NCI-H524 treated with DMSO at 0.1 percent for 48 hours (cell line): Measurements from ENCODE around the gene HM13.
"Not testable (repeated sequence)": the region's sequence is repeated elsewhere in the genome, so short reads cannot be mapped to it uniquely, and the experiment has no call there.

ENCODE experiments used
- DNase-seq: peaks from one replicate; lab custom pipeline; 2025; lab: John Stamatoyannopoulos, UW

HM13 gene

GRCh38 chr20:31542963-31543362 is 28.7 kb downstream of the HM13 start:
- no peak for DNase-seq

GRCh38 chr20:31543966-31544598 is 29.8 kb downstream of the HM13 start:
- DNase-seq: no peak

GRCh38 chr20:31544600-31544999 is 30.4 kb downstream of the HM13 start:
- DNase-seq: no peak

GRCh38 chr20:31545621-31546040 is 31.4 kb downstream of the HM13 start:
- DNase-seq: not testable (repeated sequence)

- peak; percentile 52 for DNase-seq
These were observed 32.9 kb downstream of the HM13 start for GRCh38 chr20:31547017-31547675.

GRCh38 chr20:31547720-31548298 is 33.6 kb downstream of the HM13 start:
- no peak for DNase-seq

GRCh38 chr20:31548820-31549512 is 34.7 kb downstream of the HM13 start:
- DNase-seq: no peak

- DNase-seq: no peak
These were observed 35.3 kb downstream of the HM13 start for GRCh38 chr20:31549513-31549880.

GRCh38 chr20:31550099-31550498 is 35.9 kb downstream of the HM13 start:
- no peak for DNase-seq

- DNase-seq: no peak
These were observed 37.2 kb downstream of the HM13 start for GRCh38 chr20:31551163-31552081.

GRCh38 chr20:31555203-31555775 is 41.0 kb downstream of the HM13 start:
- no peak for DNase-seq

- DNase-seq: no peak
These were observed 45.5 kb downstream of the HM13 start for GRCh38 chr20:31559704-31560093.

GRCh38 chr20:31560094-31560745 is 46.0 kb downstream of the HM13 start:
- no peak for DNase-seq

- no peak for DNase-seq
These were observed 46.7 kb downstream of the HM13 start for GRCh38 chr20:31560746-31561598.

- DNase-seq: no peak
These were observed 48.0 kb downstream of the HM13 start for GRCh38 chr20:31562241-31562640.

- no peak for DNase-seq
These were observed 50.0 kb downstream of the HM13 start for GRCh38 chr20:31564284-31564683.

GRCh38 chr20:31565699-31566318 is 51.6 kb downstream of the HM13 start:
- DNase-seq: no peak

- no peak for DNase-seq
These were observed 52.0 kb downstream of the HM13 start for GRCh38 chr20:31566319-31566657.

GRCh38 chr20:31566658-31567379 is 52.6 kb downstream of the HM13 start:
- DNase-seq: no peak
